Neural progenitor cell (in vitro differentiated cells): ENCODE results near the gene BRINP3. TPM values are rescaled to one million over a fixed set of nuclear protein-coding genes. Genes with fewer than 3 reads are reported as not detected.

ENCODE experiments used
- DNase-seq: peaks from one replicate; pipeline ENCODE4 v3.0.0-alpha.2; 2016; ENCODE audit warnings: low spot score
- H2AFZ ChIP-seq: fragments of 200-600 bp; sonication (generic); replicated peaks from 2 replicates; pipeline ENCODE4 v1.6.1; 2016; ENCODE audit warnings: antibody characterized with exemption
- H3F3A ChIP-seq: fragments of 200-600 bp; sonication (generic); 2 replicates; pipeline ENCODE4 v1.6.1; 2016; ENCODE audit warnings: antibody characterized with exemption, low read depth
- H3K27ac ChIP-seq: fragments of 200-600 bp; sonication (generic); 2 replicates; pipeline ENCODE4 v1.5.1; 2016; ENCODE audit warnings: mild to moderate bottlenecking
- H3K27me3 ChIP-seq: fragments of 200-600 bp; sonication (generic); 2 replicates; pipeline ENCODE4 v1.6.1; 2016; ENCODE audit warnings: mild to moderate bottlenecking, moderate library complexity
- H3K36me3 ChIP-seq: fragments of 200-600 bp; sonication (generic); 2 replicates; pipeline ENCODE4 v1.5.1; 2016
- H3K4me1 ChIP-seq: fragments of 200-600 bp; sonication (generic); 2 replicates; pipeline ENCODE4 v1.6.1; 2016; ENCODE audit warnings: mixed run types
- H3K4me2 ChIP-seq: fragments of 200-600 bp; sonication (generic); 2 replicates; pipeline ENCODE4 v1.6.1; 2016
- H3K4me3 ChIP-seq: fragments of 200-600 bp; sonication (generic); 2 replicates; pipeline ENCODE4 v1.5.1; 2016
- H3K79me2 ChIP-seq: fragments of 200-600 bp; sonication (generic); 2 replicates; pipeline ENCODE4 v1.6.1; 2016; ENCODE audit warnings: low read depth
- H3K9ac ChIP-seq: fragments of 200-600 bp; sonication (generic); 2 replicates; pipeline ENCODE4 v1.6.1; 2016
- H3K9me3 ChIP-seq: fragments of 200-600 bp; sonication (generic); 2 replicates; pipeline ENCODE4 v1.5.1; 2016; ENCODE audit warnings: low read depth
- H4K20me1 ChIP-seq: fragments of 200-600 bp; sonication (generic); 2 replicates; pipeline ENCODE4 v1.6.1; 2016; ENCODE audit warnings: low read depth
- H3K27ac Mint-ChIP-seq: 3 replicates; pipeline ENCODE4 v1.8.0; 2021; ENCODE audit warnings: mixed read lengths
- H3K27me3 Mint-ChIP-seq: 2 replicates; pipeline ENCODE4 v1.8.0; 2022; ENCODE audit warnings: low read depth, mild to moderate bottlenecking, inconsistent platforms, moderate library complexity, mixed read lengths; ENCODE audit not compliant: insufficient read depth
- H3K36me3 Mint-ChIP-seq: 3 replicates; pipeline ENCODE4 v1.8.0; 2021; ENCODE audit warnings: mixed read lengths
- H3K4me1 Mint-ChIP-seq: 3 replicates; pipeline ENCODE4 v1.8.0; 2021; ENCODE audit warnings: mixed read lengths
- H3K4me3 Mint-ChIP-seq: 3 replicates; pipeline ENCODE4 v1.8.0; 2021; ENCODE audit warnings: mild to moderate bottlenecking, moderate library complexity, mixed read lengths
- H3K9me3 Mint-ChIP-seq: 3 replicates; pipeline ENCODE4 v1.8.0; 2020; ENCODE audit warnings: mixed read lengths
- EZH2 ChIP-seq: fragments of 200-600 bp; sonication (generic); IDR thresholded peaks from 2 replicates; pipeline ENCODE4 v1.6.1; 2017; ENCODE audit warnings: antibody characterized with exemption, mild to moderate bottlenecking, moderate library complexity
- EZH2phosphoT487 ChIP-seq: fragments of 200-600 bp; sonication (generic); IDR thresholded peaks from 2 replicates; pipeline ENCODE4 v1.6.1; 2017; ENCODE audit warnings: antibody characterized with exemption
- total RNA-seq: library from RNA; depleted of rRNA; stranded (reverse); fragments of >200 nt; gene quantifications from 2 replicates; pipeline ENCODE4 v1.2.3, GENCODE V29; 2015; ENCODE audit warnings: low replicate concordance
- TF ChIP-seq, protein P1 (sequence below): fragments of 200-600 bp; sonication (generic); IDR thresholded peaks from 2 replicates; pipeline ENCODE4 v1.5.1; 2017; ENCODE audit warnings: antibody characterized with exemption, mild to moderate bottlenecking

Gene BRINP3
- total RNA-seq, 1 donor from 2014 or later = not detected

DNA sequence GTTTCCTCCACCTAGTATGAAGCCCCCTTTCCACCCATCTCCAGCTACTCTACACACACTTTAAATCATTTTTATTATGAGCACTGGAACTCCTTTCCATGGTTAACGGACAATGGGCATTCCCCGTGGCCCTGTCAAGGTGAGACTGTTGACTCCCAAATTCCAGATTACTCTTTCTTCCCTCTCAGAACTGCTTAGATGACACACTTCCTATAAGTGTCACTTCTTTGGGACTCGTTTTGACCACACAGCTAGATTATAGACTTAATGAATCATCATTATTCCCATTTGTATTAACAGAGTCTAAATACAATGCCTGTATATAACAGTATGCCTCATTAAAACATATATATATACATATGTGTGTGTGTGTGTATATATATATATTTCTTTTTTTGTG, 215.1 kb downstream of the BRINP3 start:
- Mint-ChIP-seq H3K4me1 (peaks cover 3% of the 10 kb centered on the region), H3K4me3 (no peak overlapping the region), H3K36me3 (no peaks in the 10 kb centered on the region), H3K27me3 (no peaks in the 10 kb centered on the region), H3K27ac (no peak overlapping the region), H3K9me3 (peaks cover 3% of the 10 kb centered on the region)
- DNase-seq = no peak
- H3K4me3 ChIP-seq = no peak overlapping the region
- no peaks in the 10 kb centered on the region for H3K4me1 ChIP-seq
- no peaks in the 10 kb centered on the region for H3F3A ChIP-seq
- no peaks in the 10 kb centered on the region for H3K27me3 ChIP-seq
- H3K79me2 ChIP-seq = no peaks in the 10 kb centered on the region
- TF ChIP-seq, protein P1, sequence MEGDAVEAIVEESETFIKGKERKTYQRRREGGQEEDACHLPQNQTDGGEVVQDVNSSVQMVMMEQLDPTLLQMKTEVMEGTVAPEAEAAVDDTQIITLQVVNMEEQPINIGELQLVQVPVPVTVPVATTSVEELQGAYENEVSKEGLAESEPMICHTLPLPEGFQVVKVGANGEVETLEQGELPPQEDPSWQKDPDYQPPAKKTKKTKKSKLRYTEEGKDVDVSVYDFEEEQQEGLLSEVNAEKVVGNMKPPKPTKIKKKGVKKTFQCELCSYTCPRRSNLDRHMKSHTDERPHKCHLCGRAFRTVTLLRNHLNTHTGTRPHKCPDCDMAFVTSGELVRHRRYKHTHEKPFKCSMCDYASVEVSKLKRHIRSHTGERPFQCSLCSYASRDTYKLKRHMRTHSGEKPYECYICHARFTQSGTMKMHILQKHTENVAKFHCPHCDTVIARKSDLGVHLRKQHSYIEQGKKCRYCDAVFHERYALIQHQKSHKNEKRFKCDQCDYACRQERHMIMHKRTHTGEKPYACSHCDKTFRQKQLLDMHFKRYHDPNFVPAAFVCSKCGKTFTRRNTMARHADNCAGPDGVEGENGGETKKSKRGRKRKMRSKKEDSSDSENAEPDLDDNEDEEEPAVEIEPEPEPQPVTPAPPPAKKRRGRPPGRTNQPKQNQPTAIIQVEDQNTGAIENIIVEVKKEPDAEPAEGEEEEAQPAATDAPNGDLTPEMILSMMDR = no peak
- no peak for TF ChIP-seq EZH2
- TF ChIP-seq EZH2phosphoT487 = no peak
- H3K9me3 ChIP-seq = no peaks in the 10 kb centered on the region
- H4K20me1 ChIP-seq = no peaks in the 10 kb centered on the region
- no peak overlapping the region for H3K27ac ChIP-seq
- H3K9ac ChIP-seq = no peak overlapping the region
- H3K36me3 ChIP-seq = no peaks in the 10 kb centered on the region
- H2AFZ ChIP-seq = no peak overlapping the region
- no peak overlapping the region for H3K4me2 ChIP-seq

DNA sequence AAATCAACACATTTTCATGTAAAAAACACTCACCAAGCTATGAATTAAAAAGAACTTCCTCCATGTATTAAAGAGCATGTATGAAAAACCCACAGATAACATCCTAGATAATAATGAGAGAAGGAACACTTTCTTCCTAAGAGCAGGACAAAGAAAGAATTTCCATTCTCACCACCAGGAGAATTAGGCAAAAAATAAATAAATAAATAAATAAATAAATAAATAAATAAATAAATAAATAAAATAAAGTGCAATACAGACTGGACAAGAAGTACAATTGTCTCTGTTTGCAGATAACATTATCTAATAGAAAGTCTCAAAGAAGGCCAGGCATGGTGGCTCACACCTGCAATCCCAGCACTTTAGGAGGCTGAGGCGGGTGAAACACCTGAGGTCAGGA, 218.2 kb downstream of the BRINP3 start:
- Histone ChIP-seq H3K27ac (no peak overlapping the region), H3K4me3 (no peak overlapping the region), H3K4me2 (no peak overlapping the region), H3K27me3 (no peaks in the 10 kb centered on the region), H3K9me3 (no peaks in the 10 kb centered on the region), H2AFZ (no peak overlapping the region), H3K36me3 (no peaks in the 10 kb centered on the region), H3K4me1 (no peaks in the 10 kb centered on the region), H4K20me1 (no peaks in the 10 kb centered on the region), H3K79me2 (no peaks in the 10 kb centered on the region), H3F3A (no peaks in the 10 kb centered on the region), H3K9ac (no peak overlapping the region)
- Mint-ChIP-seq H3K9me3 (peaks cover 9% of the 10 kb centered on the region), H3K36me3 (no peaks in the 10 kb centered on the region), H3K4me3 (no peak overlapping the region), H3K27me3 (no peaks in the 10 kb centered on the region), H3K27ac (no peak overlapping the region), H3K4me1 (peaks cover 3% of the 10 kb centered on the region)
- TF ChIP-seq EZH2phosphoT487 (no peak), EZH2 (no peak)
- TF ChIP-seq, protein P1 = no peak
- DNase-seq = no peak

DNA sequence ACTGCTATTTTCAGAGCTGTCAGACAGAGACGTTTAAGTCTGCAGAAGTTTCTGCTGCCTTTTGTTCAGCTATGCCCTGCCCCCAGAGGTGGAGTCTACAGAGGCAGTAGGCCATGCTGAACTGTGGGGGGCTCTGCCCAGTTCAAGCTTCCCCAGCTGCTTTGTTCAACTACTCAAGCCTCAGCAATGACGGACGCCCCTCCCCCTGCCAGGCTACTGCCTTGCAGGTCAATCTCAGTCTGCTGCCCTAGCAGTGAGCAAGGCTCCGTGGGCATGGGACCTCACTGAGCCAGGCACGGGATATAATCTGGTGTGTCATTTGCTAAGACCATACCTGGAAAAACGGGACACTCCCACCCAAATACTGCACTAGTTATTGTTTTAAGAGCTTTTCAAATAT, 219.7 kb downstream of the BRINP3 start:
- TF ChIP-seq EZH2phosphoT487 (no peak), EZH2 (no peak)
- peaks cover 3% of the 10 kb centered on the region for H3K4me1 Mint-ChIP-seq
- no peak overlapping the region for H2AFZ ChIP-seq
- H3K36me3 Mint-ChIP-seq = peaks cover 2% of the 10 kb centered on the region
- no peak overlapping the region for H3K27ac ChIP-seq
- H4K20me1 ChIP-seq = no peaks in the 10 kb centered on the region
- no peaks in the 10 kb centered on the region for H3F3A ChIP-seq
- DNase-seq = peak; percentile 47
- H3K4me2 ChIP-seq = no peak overlapping the region
- peaks cover 3% of the 10 kb centered on the region for H3K27me3 Mint-ChIP-seq
- no peaks in the 10 kb centered on the region for H3K27me3 ChIP-seq
- no peak overlapping the region for H3K4me3 ChIP-seq
- peaks cover 14% of the 10 kb centered on the region for H3K9me3 Mint-ChIP-seq
- H3K79me2 ChIP-seq = no peaks in the 10 kb centered on the region
- H3K4me1 ChIP-seq = no peaks in the 10 kb centered on the region
- H3K9me3 ChIP-seq = no peaks in the 10 kb centered on the region
- H3K4me3 Mint-ChIP-seq = no peak overlapping the region
- H3K9ac ChIP-seq = no peak overlapping the region
- no peak overlapping the region for H3K27ac Mint-ChIP-seq
- H3K36me3 ChIP-seq = no peaks in the 10 kb centered on the region

DNA sequence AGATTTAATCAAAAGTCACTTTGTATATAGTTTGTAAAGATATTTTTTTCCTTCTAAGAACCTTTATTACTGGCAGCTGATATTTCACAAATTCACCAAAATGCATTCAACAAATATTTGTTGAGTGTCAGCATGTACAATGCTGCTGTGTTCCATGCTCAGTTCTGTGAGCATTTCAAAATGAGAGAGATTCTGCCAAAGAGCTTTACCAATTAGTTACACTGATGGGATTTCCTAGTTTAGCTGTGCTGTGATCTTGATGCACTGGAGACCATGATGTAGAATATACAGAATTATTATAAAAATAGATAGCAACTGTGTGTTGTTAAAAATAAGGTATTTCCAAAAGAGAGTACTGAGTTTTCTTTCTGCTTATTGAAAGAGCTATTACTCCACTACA, 225.6 kb downstream of the BRINP3 start:
- H3K9me3 Mint-ChIP-seq = peaks cover 9% of the 10 kb centered on the region
- H2AFZ ChIP-seq = no peak overlapping the region
- no peaks in the 10 kb centered on the region for H3F3A ChIP-seq
- H3K27ac ChIP-seq = no peak overlapping the region
- H4K20me1 ChIP-seq = no peaks in the 10 kb centered on the region
- TF ChIP-seq EZH2phosphoT487 (no peak), EZH2 (no peak)
- TF ChIP-seq, protein P1 = no peak
- no peak overlapping the region for H3K4me2 ChIP-seq
- H3K4me1 Mint-ChIP-seq = no peaks in the 10 kb centered on the region
- H3K27me3 ChIP-seq = no peaks in the 10 kb centered on the region
- DNase-seq = no peak
- H3K4me3 ChIP-seq = no peak overlapping the region
- peaks cover 2% of the 10 kb centered on the region for H3K36me3 Mint-ChIP-seq
- no peak overlapping the region for H3K9ac ChIP-seq
- no peaks in the 10 kb centered on the region for H3K79me2 ChIP-seq
- H3K27ac Mint-ChIP-seq = no peak overlapping the region
- peaks cover 3% of the 10 kb centered on the region for H3K27me3 Mint-ChIP-seq
- H3K4me1 ChIP-seq = no peaks in the 10 kb centered on the region
- H3K36me3 ChIP-seq = no peaks in the 10 kb centered on the region
- no peaks in the 10 kb centered on the region for H3K9me3 ChIP-seq
- no peak overlapping the region for H3K4me3 Mint-ChIP-seq
